IMR-90 (cell line): ENCODE measurements around the gene INPP1. TPM values are rescaled to one million over a fixed set of nuclear protein-coding genes. Genes with fewer than 3 reads are reported as not detected.

Experiments
- ATAC-seq: fragments of 200-7000 bp; cut with Tn5 transposase; 2 replicates; pipeline ENCODE4 v1.9.1; 2020; ENCODE audit warnings: low read depth, mild to moderate bottlenecking, moderate library complexity
- BruUV-seq: library from RNA; stranded (reverse); fragments of 400-500 nt; replicated peaks from 2 replicates; lab custom pipeline; 2021; lab: Mats Ljungman, UMichigan
- CTCF ChIA-PET: fragments of 300-600 bp; formaldehyde crosslinking; extraction: SDS; loops from one replicate; lab custom pipeline; 2021; ENCODE audit warnings: antibody characterized with exemption; lab: Yijun Ruan, JAX
- POLR2A ChIA-PET: fragments of 300-600 bp; sonication (Branson Sonifier 250); formaldehyde crosslinking; loops from one replicate; lab custom pipeline; 2022; ENCODE audit warnings: antibody characterized with exemption; ENCODE audit not compliant: unreplicated experiment; lab: Charles Lee
- DNase-seq: peaks from one replicate; pipeline ENCODE4 v3.0.0; 2013
- H2AFZ ChIP-seq: replicated peaks from 2 replicates; pipeline ENCODE3; 2013; ENCODE audit warnings: low read length, mild to moderate bottlenecking; ENCODE audit not compliant: poor library complexity
- H2AK5ac ChIP-seq: 2 replicates; pipeline ENCODE4 v1.6.1; 2013; ENCODE audit warnings: low read depth, low read length, inconsistent platforms
- H2AK9ac ChIP-seq: replicated peaks from 2 replicates; pipeline ENCODE3; 2013; ENCODE audit warnings: mild to moderate bottlenecking, low read depth, low read length, moderate library complexity; ENCODE audit not compliant: poor library complexity
- H2BK120ac ChIP-seq: 2 replicates; pipeline ENCODE4 v1.6.1; 2013; ENCODE audit warnings: low read depth, low read length, inconsistent platforms
- H2BK15ac ChIP-seq: 3 replicates; pipeline ENCODE4 v1.6.1; 2013; ENCODE audit warnings: low read depth, low read length, inconsistent platforms
- H2BK20ac ChIP-seq: 2 replicates; pipeline ENCODE4 v1.6.1; 2013; ENCODE audit warnings: low read depth, mild to moderate bottlenecking, inconsistent platforms, low read length, moderate library complexity
- H2BK5ac ChIP-seq: 2 replicates; pipeline ENCODE4 v1.6.1; 2013; ENCODE audit warnings: mild to moderate bottlenecking, low read depth, low read length, inconsistent platforms; ENCODE audit not compliant: poor library complexity, severe bottlenecking
- H3K14ac ChIP-seq: replicated peaks from 2 replicates; pipeline ENCODE4 v1.6.1; 2013; ENCODE audit warnings: low read depth, low read length, inconsistent platforms
- H3K18ac ChIP-seq: 2 replicates; pipeline ENCODE4 v1.6.1; 2013; ENCODE audit warnings: low read depth, low read length, control low read depth
- H3K23ac ChIP-seq: 2 replicates; pipeline ENCODE4 v1.6.1; 2013; ENCODE audit warnings: low read depth, low read length, inconsistent platforms
- H3K27ac ChIP-seq: 2 replicates; pipeline ENCODE4 v1.5.1; 2013; ENCODE audit warnings: mild to moderate bottlenecking, control low read depth, low read length; ENCODE audit not compliant: insufficient read depth
- H3K27me3 ChIP-seq: 2 replicates; pipeline ENCODE4 v1.6.1; 2013; ENCODE audit warnings: low read length; ENCODE audit not compliant: control insufficient read depth, insufficient read depth
- H3K36me3 ChIP-seq: 2 replicates; pipeline ENCODE4 v1.6.1; 2013; ENCODE audit warnings: low read length, mixed read lengths; ENCODE audit not compliant: control insufficient read depth, insufficient read depth
- H3K4ac ChIP-seq: 2 replicates; pipeline ENCODE4 v1.6.1; 2013; ENCODE audit warnings: low read depth, low read length, inconsistent platforms
- H3K4me1 ChIP-seq: 2 replicates; pipeline ENCODE4 v1.6.1; 2013; ENCODE audit warnings: low read length, mixed read lengths; ENCODE audit not compliant: control insufficient read depth, insufficient read depth
- H3K4me2 ChIP-seq: 2 replicates; pipeline ENCODE4 v1.6.1; 2013; ENCODE audit warnings: low read depth, mild to moderate bottlenecking, control low read depth, low read length, moderate library complexity
- H3K4me3 ChIP-seq: 2 replicates; pipeline ENCODE4 v1.5.1; 2013; ENCODE audit warnings: low read depth, mild to moderate bottlenecking, control low read depth, low read length, moderate library complexity; ENCODE audit not compliant: insufficient read depth
- H3K56ac ChIP-seq: 2 replicates; pipeline ENCODE4 v1.6.1; 2013; ENCODE audit warnings: low read length, inconsistent platforms; ENCODE audit not compliant: insufficient read depth; ENCODE audit errors: extremely low read depth
- H3K79me1 ChIP-seq, 2 experiments: 2 replicates each; pipeline ENCODE4 v1.6.1; 2013; ENCODE audit warnings: low read length in 2 of 2, inconsistent platforms in 1 of 2, low read depth in 1 of 2
- H3K9ac ChIP-seq: 2 replicates; pipeline ENCODE4 v1.6.1; 2013; ENCODE audit warnings: low read depth, low read length, control low read depth
- H3K9me1 ChIP-seq: 2 replicates; pipeline ENCODE4 v1.6.1; 2013; ENCODE audit warnings: low read length, inconsistent platforms; ENCODE audit not compliant: insufficient read depth
- H3K9me3 ChIP-seq: 2 replicates; pipeline ENCODE4 v1.6.1; 2013; ENCODE audit warnings: low read length; ENCODE audit not compliant: control insufficient read depth, insufficient read depth
- H4K20me1 ChIP-seq: 2 replicates; pipeline ENCODE4 v1.6.1; 2013; ENCODE audit warnings: low read length, inconsistent platforms; ENCODE audit not compliant: insufficient read depth
- H4K5ac ChIP-seq: 2 replicates; pipeline ENCODE4 v1.6.1; 2013; ENCODE audit warnings: mild to moderate bottlenecking, low read depth, low read length, control low read depth
- H4K8ac ChIP-seq, 2 experiments: 2 replicates each; pipeline ENCODE4 v1.6.1; 2013; ENCODE audit warnings: low read depth in 2 of 2, low read length in 2 of 2, control low read depth in 1 of 2, inconsistent platforms in 1 of 2
- H4K91ac ChIP-seq: 2 replicates; pipeline ENCODE4 v1.6.1; 2013; ENCODE audit warnings: low read depth, low read length, inconsistent platforms; ENCODE audit not compliant: insufficient read depth
- POLR2A ChIP-seq: IDR thresholded peaks from 2 replicates; pipeline ENCODE4 v1.6.1; 2012; ENCODE audit warnings: mild to moderate bottlenecking, low read depth, low read length
- RCOR1 ChIP-seq: IDR thresholded peaks from 2 replicates; pipeline ENCODE4 v1.6.1; 2012; ENCODE audit warnings: mild to moderate bottlenecking, low read length, improper control_type of control experiment; ENCODE audit not compliant: insufficient replicate concordance
- WGBS, 2 experiments: methylation state at CpG; one replicate each; pipeline versions ENCODE4 v1.1.5 to v1.1.7; 2013; ENCODE audit warnings: missing lambda C conversion rate in 2 of 2; ENCODE audit not compliant: insufficient read length in 1 of 2; ENCODE audit errors: extremely low coverage in 2 of 2; 5-methylcytosine and 5-hydroxymethylcytosine counted together
- dilution Hi-C: fragments of 300-500 bp; cut with HindIII; formaldehyde crosslinking; loops from one replicate; pipeline ENCODE4 v1.14.3; 2018; ENCODE audit warnings: low sequenced_read_pairs; ENCODE audit not compliant: unreplicated experiment
- in situ Hi-C: fragments of 300-500 bp; cut with MboI; formaldehyde crosslinking; loops from 3 replicates; pipeline ENCODE4 v1.14.3; 2019; ENCODE audit warnings: low sequenced_read_pairs, inconsistent platforms, mixed read lengths
- intact Hi-C: fragments of 100-400 bp; cut with micrococcal nuclease; formaldehyde crosslinking; loops from 2 replicates; pipeline ENCODE4 v1.10.0; 2022
- polyA plus RNA-seq, 3 experiments: library from polyadenylated mRNA; depleted of rRNA; stranded (reverse); fragments of >200 nt; gene quantifications; 2 replicates each; pipeline ENCODE4 v1.2.3, GENCODE V29; 2012; ENCODE audit warnings: low replicate concordance in 1 of 3
- total RNA-seq: library from RNA; depleted of rRNA; stranded (reverse); fragments of >200 nt; gene quantifications from 2 replicates; pipeline ENCODE4 v1.2.3, GENCODE V29; 2012

INPP1 gene
- total and polyA plus RNA-seq, 2 of the 4 experiments (the other 2 are of a cell fraction): 4.1 to 10.1 TPM

DNA sequence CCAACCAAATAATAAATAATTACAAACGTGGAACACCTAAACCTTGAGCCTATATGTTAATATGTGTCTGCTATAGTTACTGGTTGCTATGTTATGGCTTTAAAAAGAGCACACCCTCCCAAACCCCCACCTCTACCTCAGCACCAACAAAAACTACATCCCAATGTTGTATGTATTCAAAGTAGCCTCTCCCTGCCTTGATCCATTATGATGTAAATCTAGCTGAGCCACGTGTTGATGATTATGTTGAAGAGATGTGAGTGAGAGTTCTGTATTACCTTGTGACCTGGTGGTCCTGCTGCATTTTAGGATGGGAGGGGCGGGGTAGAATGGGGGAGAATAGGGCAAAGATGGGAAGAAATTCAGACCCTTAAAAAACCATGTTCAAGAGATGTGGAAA, 69.6 kb downstream of the INPP1 start:
- Histone ChIP-seq H4K5ac (no peak overlapping the region), H3K27me3 (peaks cover 7% of the 10 kb centered on the region; the same call in 1 of the 2 replicates), H2AFZ (no peak overlapping the region), H2BK120ac (no peak overlapping the region), H3K14ac (no peak overlapping the region), H3K27ac (no peak overlapping the region), H2BK15ac (no peak overlapping the region), H4K91ac (no peak overlapping the region), H3K56ac (no peak overlapping the region), H4K20me1 (no peaks in the 10 kb centered on the region), H3K36me3 (no peaks in the 10 kb centered on the region), H2BK5ac (no peak overlapping the region), H2AK9ac (no peak overlapping the region), H2AK5ac (no peak overlapping the region), H3K79me1 (no peaks in the 10 kb centered on the region), H3K4me2 (no peak overlapping the region), H3K18ac (no peak overlapping the region), H3K9ac (no peak overlapping the region), H3K9me1 (no peaks in the 10 kb centered on the region), H3K23ac (no peak overlapping the region), H3K4me1 (peaks cover 2% of the 10 kb centered on the region; the same call in 1 of the 2 replicates), H3K4me3 (no peak overlapping the region), H3K9me3 (no peaks in the 10 kb centered on the region), H4K8ac (no peak overlapping the region), H3K4ac (no peak overlapping the region), H2BK20ac (no peak overlapping the region)
- CTCF ChIA-PET: no interaction called here
- dilution Hi-C loops: no loop called here
- in situ Hi-C loops: loop anchor here (10.0 kb wide), 1 partner anchor 92 kb away; no protein-coding TSS in a partner anchor
- POLR2A ChIA-PET: no interaction called here
- BruUV-seq: no TSS peak
- DNase-seq (no peak), ATAC-seq (no peak)
- no CpG with 5 or more reads among the region's 3 CpGs for WGBS, 2 experiments
- TF ChIP-seq RCOR1 (no peak), POLR2A (no peak)
- intact Hi-C loops: no loop called here
